Esophagus squamous epithelium (tissue), 4 donors: ENCODE results near the gene FXYD6.

Experiments used
- POLR2A ChIP-seq, 4 donors: fragments of 450-650 bp; IDR thresholded peaks; one replicate each; pipeline ENCODE4 v1.6.1; 2017; ENCODE audit warnings: antibody characterized with exemption in 4 of 4, mild to moderate bottlenecking in 4 of 4, moderate library complexity in 3 of 4
- TF ChIP-seq, protein P1 (sequence below), 6 experiments: fragments of 450-650 bp in 4 of 6; fragments of 200-600 bp in 2 of 6; sonication (generic) in 2 of 6; IDR thresholded peaks; one replicate each; pipeline ENCODE4 v1.5.1; 2016 to 2019; ENCODE audit warnings: antibody characterized with exemption in 6 of 6, mild to moderate bottlenecking in 4 of 6, moderate library complexity in 4 of 6

DNA sequence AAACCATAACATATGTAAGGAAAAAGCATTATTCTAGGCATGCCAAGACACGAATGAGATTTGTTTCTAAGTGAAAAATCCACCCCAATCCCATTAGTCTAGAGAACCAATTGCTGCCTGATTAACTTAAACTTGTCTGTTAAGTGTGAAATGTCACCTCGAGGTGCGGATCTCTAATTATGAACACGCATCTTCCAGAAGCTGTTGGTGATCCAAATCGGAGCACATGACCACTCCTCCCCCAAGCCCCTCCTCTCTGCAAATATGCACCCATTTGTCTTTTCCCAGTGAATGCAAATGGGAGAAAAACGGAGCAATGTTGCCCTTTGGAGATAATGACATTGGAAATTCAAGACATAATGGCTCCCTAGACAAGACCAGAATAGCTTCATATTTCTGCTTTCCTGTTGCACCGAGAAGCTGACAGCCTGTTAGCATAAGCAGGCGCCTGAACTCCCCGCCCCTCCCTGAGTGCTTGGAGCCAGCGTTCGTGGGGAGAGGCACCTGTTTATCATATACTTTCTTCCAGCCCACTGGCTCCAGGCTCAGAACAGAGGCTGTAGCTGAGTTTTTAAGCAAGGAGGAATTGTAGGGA, 6.0 kb upstream of the FXYD6 start:
- TF ChIP-seq POLR2A (IDR thresholded peaks at IDR 0.05), result no peak
- TF ChIP-seq, protein P1, sequence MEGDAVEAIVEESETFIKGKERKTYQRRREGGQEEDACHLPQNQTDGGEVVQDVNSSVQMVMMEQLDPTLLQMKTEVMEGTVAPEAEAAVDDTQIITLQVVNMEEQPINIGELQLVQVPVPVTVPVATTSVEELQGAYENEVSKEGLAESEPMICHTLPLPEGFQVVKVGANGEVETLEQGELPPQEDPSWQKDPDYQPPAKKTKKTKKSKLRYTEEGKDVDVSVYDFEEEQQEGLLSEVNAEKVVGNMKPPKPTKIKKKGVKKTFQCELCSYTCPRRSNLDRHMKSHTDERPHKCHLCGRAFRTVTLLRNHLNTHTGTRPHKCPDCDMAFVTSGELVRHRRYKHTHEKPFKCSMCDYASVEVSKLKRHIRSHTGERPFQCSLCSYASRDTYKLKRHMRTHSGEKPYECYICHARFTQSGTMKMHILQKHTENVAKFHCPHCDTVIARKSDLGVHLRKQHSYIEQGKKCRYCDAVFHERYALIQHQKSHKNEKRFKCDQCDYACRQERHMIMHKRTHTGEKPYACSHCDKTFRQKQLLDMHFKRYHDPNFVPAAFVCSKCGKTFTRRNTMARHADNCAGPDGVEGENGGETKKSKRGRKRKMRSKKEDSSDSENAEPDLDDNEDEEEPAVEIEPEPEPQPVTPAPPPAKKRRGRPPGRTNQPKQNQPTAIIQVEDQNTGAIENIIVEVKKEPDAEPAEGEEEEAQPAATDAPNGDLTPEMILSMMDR (IDR thresholded peaks at IDR 0.05), result no peak
